Choroid plexus epithelial cell (primary cell): ENCODE measurements around the gene MIA2.
"Not testable (repeated sequence)": the region's sequence is repeated elsewhere in the genome, so short reads cannot be mapped to it uniquely, and the experiment has no call there.

Experiments used
- DNase-seq: peaks from one replicate; pipeline ENCODE4 v3.0.0-alpha.2; 2010; ENCODE audit warnings: low read depth
- H3K4me3 ChIP-seq: 2 replicates; pipeline ENCODE4 v1.5.1; 2011; ENCODE audit warnings: low read depth, mild to moderate bottlenecking, control low read depth, low read length, moderate library complexity
- TF ChIP-seq, protein P1 (sequence below): conservative IDR thresholded peaks from 2 replicates; pipeline ENCODE4 v1.5.1; 2011; ENCODE audit warnings: low read depth, mild to moderate bottlenecking, control low read depth, inconsistent platforms, low read length, moderate library complexity

MIA2 gene

DNA sequence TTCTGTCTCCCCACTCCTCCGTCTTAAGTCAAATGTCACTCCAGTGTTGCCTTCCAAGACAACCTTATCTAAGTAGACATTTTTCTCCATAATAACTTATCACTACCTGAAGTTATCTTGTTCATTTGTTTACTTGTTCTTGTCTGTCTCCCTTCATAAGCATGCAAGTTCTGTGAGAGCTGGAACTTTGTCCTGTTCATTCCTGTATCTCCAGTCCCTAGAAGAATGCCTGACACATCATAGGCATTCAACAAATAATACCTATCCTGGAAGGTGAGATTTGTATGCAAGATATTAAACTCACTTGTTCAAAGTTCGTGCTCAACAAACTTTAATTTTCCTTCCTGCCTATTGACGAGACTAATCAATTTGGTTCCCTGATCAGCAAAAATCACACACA, 5.7 kb upstream of the MIA2 start:
- H3K4me3 ChIP-seq, result no peak overlapping the region
- TF ChIP-seq, protein P1, sequence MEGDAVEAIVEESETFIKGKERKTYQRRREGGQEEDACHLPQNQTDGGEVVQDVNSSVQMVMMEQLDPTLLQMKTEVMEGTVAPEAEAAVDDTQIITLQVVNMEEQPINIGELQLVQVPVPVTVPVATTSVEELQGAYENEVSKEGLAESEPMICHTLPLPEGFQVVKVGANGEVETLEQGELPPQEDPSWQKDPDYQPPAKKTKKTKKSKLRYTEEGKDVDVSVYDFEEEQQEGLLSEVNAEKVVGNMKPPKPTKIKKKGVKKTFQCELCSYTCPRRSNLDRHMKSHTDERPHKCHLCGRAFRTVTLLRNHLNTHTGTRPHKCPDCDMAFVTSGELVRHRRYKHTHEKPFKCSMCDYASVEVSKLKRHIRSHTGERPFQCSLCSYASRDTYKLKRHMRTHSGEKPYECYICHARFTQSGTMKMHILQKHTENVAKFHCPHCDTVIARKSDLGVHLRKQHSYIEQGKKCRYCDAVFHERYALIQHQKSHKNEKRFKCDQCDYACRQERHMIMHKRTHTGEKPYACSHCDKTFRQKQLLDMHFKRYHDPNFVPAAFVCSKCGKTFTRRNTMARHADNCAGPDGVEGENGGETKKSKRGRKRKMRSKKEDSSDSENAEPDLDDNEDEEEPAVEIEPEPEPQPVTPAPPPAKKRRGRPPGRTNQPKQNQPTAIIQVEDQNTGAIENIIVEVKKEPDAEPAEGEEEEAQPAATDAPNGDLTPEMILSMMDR, result no peak
- no peak for DNase-seq

GRCh38 chr14:39228509-39229221, 5.0 kb upstream of the MIA2 start:
- DNase-seq, result no peak
- H3K4me3 ChIP-seq, result no peak overlapping the region
- TF ChIP-seq, protein P1, result no peak

- no peak for DNase-seq
- TF ChIP-seq, protein P1, result no peak
- H3K4me3 ChIP-seq, result no peak overlapping the region
Measured at GRCh38 chr14:39229222-39229543, 4.5 kb upstream of the MIA2 start.

GRCh38 chr14:39229601-39230110, 4.1 kb upstream of the MIA2 start:
- H3K4me3 ChIP-seq, result no peak overlapping the region
- TF ChIP-seq, protein P1, result no peak
- DNase-seq, result no peak

GRCh38 chr14:39230416-39231035, 3.2 kb upstream of the MIA2 start:
- DNase-seq, result no peak
- TF ChIP-seq, protein P1, result no peak

GRCh38 chr14:39231751-39232553, 1.8 kb upstream of the MIA2 start:
- peak; percentile 85 for DNase-seq
- TF ChIP-seq, protein P1, result peak; percentile 42
- not testable (repeated sequence) for H3K4me3 ChIP-seq

More at GRCh38 chr14:39230416-39231035, 3.2 kb upstream of the MIA2 start:
- H3K4me3 ChIP-seq, result no peak overlapping the region
